VCaP (cell line): Measurements from ENCODE around the gene BLZF1.
"Not testable (repeated sequence)": the region's sequence is repeated elsewhere in the genome, so short reads cannot be mapped to it uniquely, and the experiment has no call there.

Source experiments
- H3K27ac ChIP-seq: fragments of 450-650 bp; 2 replicates; pipeline ENCODE4 v1.5.1; 2017
- CTCF ChIP-seq: fragments of 450-650 bp; conservative IDR thresholded peaks from 2 replicates; pipeline ENCODE4 v1.5.1; 2017; ENCODE audit warnings: mild to moderate bottlenecking, moderate library complexity

BLZF1 gene

GRCh38 chr1:169326956-169327268 is 41.1 kb upstream of the BLZF1 start:
- no peak for TF ChIP-seq CTCF
- no peak overlapping the region for H3K27ac ChIP-seq

- no peak overlapping the region for H3K27ac ChIP-seq
- no peak for TF ChIP-seq CTCF
Observed at GRCh38 chr1:169327875-169328274, 40.1 kb upstream of the BLZF1 start.

GRCh38 chr1:169329383-169329782 is 38.6 kb upstream of the BLZF1 start:
- no peak overlapping the region for H3K27ac ChIP-seq

GRCh38 chr1:169330927-169331326 is 37.1 kb upstream of the BLZF1 start:
- no peak for TF ChIP-seq CTCF
- H3K27ac ChIP-seq, result no peak overlapping the region

More at GRCh38 chr1:169329383-169329782, 38.6 kb upstream of the BLZF1 start:
- TF ChIP-seq CTCF, result no peak

GRCh38 chr1:169334727-169335126 is 33.3 kb upstream of the BLZF1 start:
- H3K27ac ChIP-seq, result not testable (repeated sequence)

GRCh38 chr1:169336947-169337715 is 30.9 kb upstream of the BLZF1 start:
- H3K27ac ChIP-seq, result not testable (repeated sequence)

GRCh38 chr1:169338617-169339016 is 29.4 kb upstream of the BLZF1 start:
- no peak for TF ChIP-seq CTCF

GRCh38 chr1:169339773-169340172 is 28.2 kb upstream of the BLZF1 start:
- no peak overlapping the region for H3K27ac ChIP-seq
- TF ChIP-seq CTCF, result no peak

More at GRCh38 chr1:169338617-169339016, 29.4 kb upstream of the BLZF1 start:
- H3K27ac ChIP-seq, result no peak overlapping the region

- TF ChIP-seq CTCF, result no peak
- H3K27ac ChIP-seq, result no peak overlapping the region
Observed at GRCh38 chr1:169340882-169341281, 27.1 kb upstream of the BLZF1 start.

GRCh38 chr1:169342096-169342495 is 25.9 kb upstream of the BLZF1 start:
- not testable (repeated sequence) for H3K27ac ChIP-seq
